HG02623 (cell line): ENCODE results near the gene FNBP1.

Experiments
- ATAC-seq: cut with Tn5 transposase; IDR thresholded peaks from one replicate; pipeline ENCODE4 v1.9.1; 2021; ENCODE audit warnings: moderate library complexity; ENCODE audit not compliant: unreplicated experiment

The FNBP1 gene

DNA sequence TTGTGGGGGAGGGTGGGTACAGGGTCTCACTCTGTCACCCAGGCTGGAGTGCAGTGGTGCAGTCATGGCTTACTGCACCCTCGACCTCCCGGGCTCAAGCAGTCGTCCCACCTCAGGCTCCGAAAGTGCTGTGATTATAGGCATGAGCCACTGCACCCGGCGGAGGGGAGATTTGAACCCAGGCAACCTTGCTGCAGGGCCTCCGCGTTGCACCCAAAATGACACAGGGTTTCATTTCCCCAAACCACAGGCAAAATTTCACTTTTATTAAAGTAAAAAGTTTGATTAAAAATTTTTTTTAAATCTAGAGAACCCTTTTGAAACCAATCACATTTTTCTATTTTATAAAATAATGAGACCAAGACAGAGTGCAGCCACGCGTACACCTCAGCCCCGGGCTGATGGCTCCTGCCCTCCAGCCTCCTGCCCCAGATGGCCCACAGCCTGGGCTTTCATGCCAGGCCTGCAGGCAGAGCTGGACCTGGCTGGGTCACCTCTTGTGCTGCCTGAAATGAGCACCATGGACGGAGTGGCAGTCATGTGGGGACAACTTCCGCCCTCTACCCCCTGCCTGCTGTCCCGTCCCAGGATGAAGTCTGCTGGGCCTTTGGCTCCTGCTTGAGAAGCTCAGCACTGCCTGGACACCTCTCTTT lies 177.2 kb downstream of the FNBP1 start:
- no peak for ATAC-seq

DNA sequence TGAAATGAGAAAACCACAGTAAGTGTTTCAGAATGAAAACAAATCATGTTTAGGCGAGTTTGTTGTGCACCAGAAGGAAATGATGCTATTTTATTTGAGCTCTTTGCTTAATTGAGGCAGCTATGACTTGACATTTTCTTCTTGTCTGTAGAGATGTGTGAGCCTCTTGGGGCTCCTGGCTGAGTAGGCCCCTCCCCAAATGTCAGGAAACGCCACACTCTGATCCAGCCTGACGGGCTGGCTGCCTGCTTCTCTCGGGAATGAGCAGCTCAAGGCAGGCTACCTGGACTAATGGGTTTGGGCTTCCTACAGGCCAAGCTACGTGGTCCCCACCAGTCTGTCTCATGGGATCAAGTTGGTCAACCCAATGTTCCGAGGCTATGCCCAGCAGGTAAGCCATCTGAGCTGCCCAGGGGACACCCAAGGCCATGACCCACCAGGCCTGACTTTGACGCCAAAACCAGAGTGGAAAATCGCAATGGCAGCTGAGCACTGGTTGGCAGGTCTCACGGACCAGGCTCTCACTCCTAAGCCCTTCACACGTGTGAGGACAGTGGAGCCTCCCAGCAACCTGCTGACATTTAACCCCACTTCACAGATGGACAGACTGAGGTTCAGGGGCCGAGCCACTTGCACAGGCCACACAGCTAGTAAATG lies 177.9 kb downstream of the FNBP1 start:
- ATAC-seq = no peak

DNA sequence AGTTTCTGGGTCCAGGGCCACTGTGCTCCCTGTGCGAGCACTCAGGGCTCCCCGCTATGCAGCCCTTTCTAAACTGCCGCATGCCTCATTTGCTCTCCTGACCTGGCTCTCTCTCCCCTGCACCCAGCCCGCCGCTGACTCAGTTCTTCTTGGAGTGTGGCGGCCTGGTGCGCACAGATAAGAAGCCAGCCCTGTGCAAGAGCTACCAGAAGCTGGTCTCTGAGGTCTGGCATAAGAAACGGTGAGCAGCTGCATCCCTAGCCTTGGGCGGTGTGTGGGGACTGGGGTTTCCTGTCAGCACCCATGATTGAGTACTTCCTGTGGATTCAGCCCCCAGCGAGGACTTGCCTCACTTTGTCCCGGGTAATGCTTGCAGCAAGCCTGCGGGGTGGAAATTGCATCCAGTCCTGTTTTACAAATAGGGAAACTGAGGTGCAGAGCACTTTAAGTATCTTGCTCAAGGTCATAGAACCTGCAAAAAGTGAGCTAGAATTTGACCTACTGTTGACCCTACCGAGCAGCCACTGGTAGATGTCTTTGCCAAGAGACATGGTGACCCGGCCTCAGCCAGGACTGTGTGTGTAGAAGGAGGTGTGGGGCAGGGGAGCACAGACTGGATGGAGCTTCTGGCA lies 179.8 kb downstream of the FNBP1 start:
- ATAC-seq = no peak

DNA sequence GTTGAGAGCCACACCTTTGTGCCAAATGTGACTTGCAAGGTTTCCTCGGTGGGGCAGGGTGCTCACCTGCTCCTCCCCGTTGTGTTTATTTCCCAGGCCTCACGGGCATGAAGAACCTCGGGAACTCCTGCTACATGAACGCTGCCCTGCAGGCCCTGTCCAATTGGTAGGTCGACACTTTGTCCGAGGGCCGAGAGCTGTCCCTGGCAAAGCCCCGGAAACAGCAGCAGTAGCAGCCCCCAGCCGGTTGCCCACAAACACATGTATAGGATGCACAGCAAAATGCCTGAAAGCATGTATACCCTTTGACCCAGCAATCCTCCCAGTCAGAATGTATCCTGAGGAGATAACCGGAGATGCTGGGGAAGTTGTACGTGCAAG lies 181.6 kb downstream of the FNBP1 start:
- no peak for ATAC-seq

DNA sequence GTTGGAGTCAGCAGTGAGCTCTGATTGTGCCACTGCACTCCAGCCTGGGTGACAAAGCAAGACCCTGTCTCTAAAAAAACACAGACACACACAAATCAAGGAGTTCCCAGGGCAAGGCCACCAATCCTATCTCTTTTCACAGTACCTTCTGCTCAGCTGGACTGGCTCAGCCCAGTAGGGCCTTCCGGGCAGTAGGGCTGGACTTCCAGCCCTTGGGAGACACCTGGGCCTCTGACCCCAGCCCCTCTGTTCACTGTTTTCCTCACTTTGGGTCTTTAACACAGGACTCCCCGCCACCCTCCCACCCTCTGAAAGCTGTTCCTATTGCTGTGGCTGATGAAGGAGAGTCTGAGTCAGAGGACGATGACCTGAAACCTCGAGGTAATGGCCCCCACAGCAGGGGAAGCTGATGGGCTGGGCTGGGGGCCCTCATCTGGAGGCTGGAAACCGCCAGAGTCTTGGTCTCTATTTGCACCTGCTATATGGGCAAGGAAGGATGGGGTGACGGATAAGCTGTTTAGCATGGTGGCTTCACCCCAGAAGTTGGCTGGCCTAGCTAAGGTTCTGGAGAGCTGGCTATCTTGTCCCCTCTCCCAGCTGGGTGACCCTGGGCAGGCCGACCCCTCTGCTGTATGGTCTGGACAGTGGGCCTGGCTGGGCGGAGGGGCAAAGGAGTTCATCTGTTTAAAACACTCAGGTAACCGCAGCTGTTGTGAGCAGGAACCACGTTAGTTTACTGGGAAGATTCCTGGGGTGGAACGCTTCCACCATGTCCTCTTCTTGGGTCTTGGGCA lies 182.1 kb downstream of the FNBP1 start:
- no peak for ATAC-seq

DNA sequence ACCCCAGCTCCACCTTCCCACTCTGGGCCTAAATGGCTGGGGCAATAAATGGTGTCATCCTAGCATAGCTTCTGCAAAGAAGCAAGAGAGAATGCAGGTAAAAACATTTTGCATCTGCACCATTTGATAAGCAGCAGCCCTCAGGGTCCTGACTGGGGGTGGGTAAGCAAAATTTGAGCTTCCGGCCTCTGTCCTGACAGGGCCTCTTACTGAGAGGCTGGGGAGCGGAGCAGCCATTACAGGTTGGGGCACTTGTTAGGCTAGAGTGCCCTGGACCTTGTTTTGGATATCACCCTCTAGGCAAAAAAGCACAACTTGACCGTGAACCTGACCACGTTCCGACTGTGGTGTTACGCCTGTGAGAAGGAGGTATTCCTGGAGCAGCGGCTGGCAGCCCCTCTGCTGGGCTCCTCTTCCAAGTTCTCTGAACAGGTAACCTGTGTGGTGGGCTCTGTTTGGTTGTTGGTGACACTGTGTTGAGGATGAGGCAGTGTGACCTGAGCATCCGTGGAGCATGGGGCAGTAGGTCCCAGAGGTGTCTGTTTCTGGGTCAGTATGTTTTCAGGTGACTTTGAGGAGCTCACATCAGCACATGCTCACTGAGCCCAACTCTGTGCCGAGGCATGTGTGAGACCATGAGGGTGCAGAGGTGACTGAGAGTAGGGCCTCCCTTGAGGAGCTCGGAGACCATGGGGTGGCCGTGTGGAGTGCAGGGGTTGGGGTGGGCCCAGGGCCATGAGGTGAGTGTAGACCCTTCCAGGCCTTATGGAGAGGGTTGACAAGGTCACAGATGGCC lies 184.6 kb downstream of the FNBP1 start:
- no peak for ATAC-seq

DNA sequence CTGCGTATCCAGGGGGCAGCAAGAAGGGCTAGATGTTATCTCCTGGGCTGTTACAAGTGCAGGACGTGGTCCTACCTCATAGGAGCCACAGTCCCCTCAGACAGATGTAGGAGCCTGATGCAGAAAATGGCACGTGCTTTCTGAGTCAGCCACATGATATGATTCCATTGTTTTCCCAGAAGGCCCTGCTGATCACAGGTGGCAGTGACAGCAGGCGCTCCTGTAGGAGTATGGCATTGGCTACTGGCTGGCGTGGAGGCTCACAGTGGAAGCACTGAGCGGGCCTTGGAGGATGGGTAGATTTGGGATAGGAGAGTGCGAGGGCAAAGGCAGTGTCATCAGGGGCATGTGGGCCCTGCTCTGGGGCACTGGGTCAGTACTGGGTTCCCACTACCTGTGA lies 185.8 kb downstream of the FNBP1 start:
- no peak for ATAC-seq

DNA sequence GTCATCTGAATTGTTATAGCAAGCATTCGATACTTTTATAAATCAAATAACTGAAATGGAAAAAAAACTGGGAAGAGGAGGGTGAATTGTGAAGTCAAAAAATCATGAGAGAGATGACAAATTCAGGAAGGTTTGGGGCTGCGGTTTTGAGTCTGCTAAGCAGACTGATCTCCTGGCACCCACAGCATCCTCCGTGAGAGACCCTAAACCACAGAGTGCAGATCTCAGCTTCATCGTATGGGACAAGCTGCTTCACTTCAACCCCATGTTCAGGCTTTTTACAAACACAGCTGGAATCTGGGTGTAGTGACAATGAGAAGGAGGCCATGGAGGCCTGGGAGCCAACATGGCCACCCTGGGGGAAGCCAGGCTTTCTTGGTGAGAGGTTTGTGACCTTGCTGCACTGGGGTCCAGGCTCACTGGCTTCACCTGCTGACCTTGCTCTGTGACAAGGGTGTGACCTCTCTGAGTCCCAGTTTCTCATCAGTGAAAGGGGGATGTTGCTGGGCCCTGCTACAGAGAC lies 188.3 kb downstream of the FNBP1 start:
- no peak for ATAC-seq

DNA sequence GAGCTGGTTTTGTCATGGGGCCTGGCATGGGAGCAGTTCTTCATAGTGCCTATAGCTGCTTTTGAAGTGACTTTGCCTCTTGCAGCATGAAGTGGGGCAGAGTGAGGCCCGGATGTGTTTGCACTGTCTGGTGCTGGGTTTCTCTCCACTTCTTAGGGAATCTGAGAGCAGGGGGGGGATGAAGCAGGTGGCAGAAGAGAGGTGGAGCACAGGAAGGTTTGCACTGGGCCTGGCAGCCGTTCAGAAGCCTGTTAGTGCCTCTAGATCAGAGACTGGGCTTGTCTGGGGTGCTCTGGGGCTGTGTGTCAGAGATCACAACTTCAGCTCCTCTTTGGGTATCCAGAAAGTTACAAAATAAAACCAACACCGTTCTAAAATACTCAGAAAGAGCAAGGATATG lies 189.4 kb downstream of the FNBP1 start:
- ATAC-seq = no peak

DNA sequence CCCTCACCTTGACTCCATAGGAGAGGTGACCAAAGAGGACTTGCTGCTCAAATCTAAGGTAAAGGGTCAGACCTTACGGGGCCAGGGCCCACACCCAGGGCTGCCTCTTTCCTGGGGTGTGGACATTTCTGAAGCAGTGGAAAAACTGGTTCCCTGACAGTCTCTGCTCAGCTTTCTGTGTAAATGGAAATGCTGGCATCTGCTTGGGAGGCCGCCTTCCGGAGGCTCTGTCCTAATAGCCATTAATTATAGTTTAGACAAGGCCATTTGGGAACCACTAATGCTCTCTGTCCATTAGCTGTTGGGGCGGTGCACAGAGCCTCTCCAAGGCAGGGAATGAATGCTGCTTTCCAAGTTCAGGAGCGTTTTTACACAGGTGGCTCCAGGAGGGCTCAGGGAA lies 190.4 kb downstream of the FNBP1 start:
- ATAC-seq = no peak

DNA sequence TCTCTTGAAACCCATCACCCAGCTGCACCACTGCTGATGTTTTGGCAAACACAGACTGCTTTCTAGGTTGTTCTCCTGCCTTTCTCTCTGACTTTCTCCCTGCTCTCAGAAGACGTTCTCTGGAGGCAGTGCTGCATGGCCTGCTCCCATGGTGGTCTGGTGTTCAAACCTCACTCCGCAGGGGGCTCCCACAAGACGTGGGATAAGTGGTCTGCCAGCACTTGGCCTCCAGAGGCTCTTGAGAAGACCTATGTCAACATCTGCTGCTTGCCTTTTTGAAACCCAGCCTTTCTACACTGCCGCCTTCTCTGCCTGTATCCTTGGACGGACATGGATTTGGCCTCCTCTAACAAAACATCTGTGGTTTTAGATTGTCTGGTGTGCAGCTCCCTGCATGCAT lies 191.2 kb downstream of the FNBP1 start:
- no peak for ATAC-seq

DNA sequence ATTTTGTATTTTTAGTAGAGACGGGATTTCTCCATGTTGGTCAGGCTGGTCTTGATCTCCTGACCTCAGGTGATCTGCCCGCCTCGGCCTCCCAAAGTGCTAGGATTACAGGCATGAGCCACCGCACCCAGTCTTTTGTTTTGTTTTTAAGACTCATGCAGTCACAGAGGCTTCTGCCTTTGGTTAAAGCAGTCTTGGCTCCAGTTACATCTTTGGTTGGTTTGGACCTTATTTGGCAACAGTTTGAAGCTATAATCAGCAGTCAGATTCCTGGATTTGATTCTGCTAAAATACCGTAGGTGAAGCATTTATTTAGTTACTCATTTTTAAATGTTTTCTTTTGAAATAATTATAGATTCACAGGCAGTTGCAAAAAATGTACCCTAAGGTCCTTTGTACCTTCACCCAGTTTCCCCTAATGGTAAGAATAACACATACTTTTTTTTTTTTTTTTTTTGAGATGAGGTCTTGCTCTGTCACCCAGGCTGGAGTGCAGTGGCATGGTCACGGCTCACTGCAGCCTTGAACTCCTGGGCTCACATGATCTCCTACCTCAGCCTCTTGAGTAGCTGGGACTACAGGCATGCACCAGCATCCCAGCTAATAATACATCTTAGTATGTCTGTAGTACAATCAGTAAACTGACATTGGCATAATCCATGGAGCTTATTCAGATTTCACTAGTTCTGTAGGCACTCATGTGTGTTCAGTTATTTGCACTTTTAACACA lies 192.0 kb downstream of the FNBP1 start:
- no peak for ATAC-seq

DNA sequence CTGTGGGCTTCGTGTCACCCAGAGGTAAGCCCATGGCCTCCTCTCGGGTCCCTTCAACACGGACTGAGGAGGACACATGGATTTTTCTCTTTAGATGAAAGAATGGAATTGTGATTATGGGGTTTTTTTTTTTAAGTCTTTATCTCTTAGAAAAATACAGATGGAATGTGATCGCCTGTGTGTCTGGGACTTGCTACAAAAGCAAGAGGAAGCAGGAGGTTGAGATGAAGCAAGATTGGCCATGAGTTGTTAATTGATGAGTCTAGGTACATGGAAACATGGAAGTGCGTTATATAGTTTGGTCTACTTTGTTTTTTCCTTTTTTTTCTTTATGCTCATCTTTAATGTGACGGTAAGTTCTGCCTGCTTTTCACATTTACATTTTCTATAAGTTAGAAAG lies 193.1 kb downstream of the FNBP1 start:
- ATAC-seq = no peak

DNA sequence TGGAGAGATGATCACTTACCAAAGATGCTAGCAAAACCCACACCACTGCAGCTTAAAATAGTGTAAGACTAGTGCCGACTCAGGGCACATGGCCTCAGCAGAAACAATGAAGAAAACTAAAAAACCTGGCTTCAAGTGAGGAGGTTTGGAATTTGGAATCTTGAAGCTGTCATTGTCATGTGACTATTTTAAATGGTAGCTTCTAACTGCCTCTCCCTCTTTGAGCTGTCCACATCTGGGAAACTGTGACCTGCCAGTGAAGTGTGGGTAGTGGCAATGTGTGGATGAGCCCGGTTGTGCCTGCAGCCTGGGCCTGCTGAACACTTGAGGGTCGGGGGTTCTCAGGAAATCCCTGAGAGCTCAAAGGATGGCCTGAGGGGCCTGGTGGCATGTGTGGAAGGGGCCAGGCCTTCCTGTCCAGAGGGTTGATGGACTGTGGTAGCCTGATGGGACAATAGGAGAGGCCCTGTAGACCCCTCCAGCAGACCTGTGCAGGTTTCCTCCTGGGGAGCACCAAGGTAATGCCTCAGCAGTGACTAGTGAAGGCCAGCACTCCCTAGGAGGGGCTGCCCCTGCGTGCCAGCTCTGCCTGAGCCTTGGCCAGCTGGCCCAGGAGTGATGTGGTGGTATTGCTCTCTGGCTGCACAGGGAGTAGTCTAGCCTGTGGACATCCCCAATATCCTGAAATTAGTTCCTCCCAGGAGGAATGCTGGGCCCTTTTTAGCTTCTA lies 194.1 kb downstream of the FNBP1 start:
- ATAC-seq = no peak

DNA sequence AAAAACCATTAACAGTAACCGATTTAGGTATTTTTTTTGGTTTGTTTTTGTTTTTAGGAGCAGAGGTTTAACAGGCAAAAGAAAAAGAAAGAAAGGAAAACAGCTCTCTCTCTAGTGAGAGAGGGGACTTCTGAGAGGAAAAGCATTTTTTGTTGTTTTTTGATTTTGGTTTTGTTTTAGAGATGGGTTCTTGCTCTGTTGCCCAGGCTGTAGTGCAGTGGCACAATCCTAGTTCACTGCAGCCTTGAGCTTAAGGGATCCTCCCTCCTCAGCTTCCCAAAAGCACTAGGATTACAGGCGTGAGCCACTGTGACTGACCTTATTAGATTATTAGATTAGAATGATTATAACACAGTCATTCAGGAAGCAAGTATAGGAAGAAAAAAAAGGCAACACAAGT lies 197.6 kb downstream of the FNBP1 start:
- ATAC-seq = no peak

DNA sequence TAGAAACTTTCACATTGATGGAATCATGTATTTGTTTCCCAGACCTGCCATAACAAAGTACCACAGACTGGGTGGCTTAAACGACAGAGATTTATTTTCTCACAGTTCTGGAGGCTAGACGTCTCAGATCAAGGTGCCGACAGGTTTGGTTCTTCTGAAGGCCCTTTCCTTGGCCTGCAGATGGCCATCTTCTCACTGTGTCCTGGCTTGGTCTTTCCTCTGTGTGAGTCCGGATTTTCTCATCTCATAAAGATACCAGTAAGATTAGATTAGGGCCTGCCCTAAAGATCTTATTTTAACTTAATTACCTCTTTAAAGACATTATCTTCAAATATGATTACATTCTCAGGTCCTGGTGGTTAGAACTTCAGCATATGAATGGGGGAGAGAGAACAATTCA lies 201.9 kb downstream of the FNBP1 start:
- ATAC-seq = no peak

DNA sequence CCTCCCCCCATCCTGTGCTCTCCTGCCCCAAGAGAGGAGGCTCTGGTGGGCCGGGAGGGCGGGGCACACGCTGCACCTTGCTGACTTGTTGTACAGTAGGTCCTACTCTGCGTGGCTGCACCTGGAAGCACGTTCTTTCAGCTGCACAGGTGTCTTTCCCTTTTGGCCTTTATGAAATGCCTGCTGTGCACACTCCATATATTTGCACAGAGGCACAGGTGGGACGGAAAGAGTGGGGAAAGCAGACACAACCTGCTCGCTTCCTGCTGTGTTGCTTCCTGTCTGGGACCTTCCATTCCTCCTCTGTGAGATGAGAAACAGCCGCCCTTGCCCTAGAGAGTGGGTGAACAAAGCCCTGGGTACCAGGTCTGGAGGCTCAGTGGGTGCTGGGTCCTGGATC lies 203.0 kb downstream of the FNBP1 start:
- ATAC-seq = no peak

DNA sequence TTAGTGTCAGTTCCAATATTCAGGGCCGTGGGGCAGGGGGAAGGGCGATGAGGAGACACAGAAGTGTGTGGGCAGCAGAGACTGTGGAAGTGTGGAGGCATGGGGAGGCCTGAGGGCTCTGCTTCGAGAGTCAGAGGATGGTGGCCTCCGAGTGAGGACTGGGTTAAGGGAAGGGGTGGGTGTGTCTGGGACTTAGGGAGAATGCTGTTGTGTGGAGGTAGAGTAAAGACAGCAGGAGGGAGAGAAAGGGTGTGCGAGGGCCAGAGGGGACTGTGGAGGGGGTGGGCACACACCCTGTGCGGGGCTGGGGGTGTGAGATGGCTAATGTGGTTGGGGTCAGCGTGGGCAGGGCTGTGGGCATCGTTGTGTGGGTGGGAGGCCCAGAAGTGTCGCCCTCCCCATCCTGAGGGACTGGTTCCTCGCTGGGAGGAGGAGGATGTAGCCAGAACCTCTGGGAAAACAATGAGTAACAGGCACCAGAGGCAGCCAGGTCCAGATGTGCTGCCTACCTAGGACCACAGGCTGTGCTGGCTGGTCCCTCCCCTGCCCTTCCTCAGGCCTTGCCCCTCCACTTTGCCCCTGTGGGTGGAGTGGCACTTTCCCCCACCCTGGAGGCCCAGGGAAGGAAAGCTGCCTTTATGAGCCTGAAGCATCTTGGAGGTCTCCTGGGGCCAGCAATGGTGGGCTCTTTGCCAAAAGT lies 203.5 kb downstream of the FNBP1 start:
- no peak for ATAC-seq
